ENCODE measurements around the gene SNX30. TPM values are rescaled to one million over a fixed set of nuclear protein-coding genes. Genes with fewer than 3 reads are reported as not detected.

The SNX30 gene
- total RNA-seq, 1 donor from 2014 or later, result 7.9 TPM

- no peaks in the 10 kb centered on the region for H3K9me3 ChIP-seq
- H3K27me3 ChIP-seq, result no peaks in the 10 kb centered on the region
- TF ChIP-seq CTCF (IDR thresholded peaks at IDR 0.05) (no peak), POLR2AphosphoS5 (IDR thresholded peaks at IDR 0.05; ENCODE audit: insufficient read depth in 1 of 2, low read depth in 1 of 2) (no peak), POLR2A (IDR thresholded peaks at IDR 0.05) (no peak)
- no peak for DNase-seq (ENCODE audit: extremely low spot score in 2 of 2)
- H3K36me3 ChIP-seq, result peaks cover 0 to under 1% of the 10 kb centered on the region in 2 donors
- H3K27ac ChIP-seq, result no peak overlapping the region
- intact Hi-C loops (cut with DNase I), result no loop called here
- H3K4me3 ChIP-seq, result no peak overlapping the region
- H3K4me1 ChIP-seq, result peaks cover 5% of the 10 kb centered on the region
Measured at GRCh38 chr9:112858005-112858404, 107.4 kb downstream of the SNX30 start.

GRCh38 chr9:112858625-112859147 is 108.1 kb downstream of the SNX30 start:
- no peak for DNase-seq (ENCODE audit: extremely low spot score in 2 of 2)
- TF ChIP-seq POLR2A (IDR thresholded peaks at IDR 0.05), result no peak
- TF ChIP-seq CTCF (IDR thresholded peaks at IDR 0.05), result no peak
- TF ChIP-seq POLR2AphosphoS5 (IDR thresholded peaks at IDR 0.05; ENCODE audit: insufficient read depth in 1 of 2, low read depth in 1 of 2), result no peak
- H3K36me3 ChIP-seq, result no peaks in the 10 kb centered on the region
- no peak overlapping the region for H3K27ac ChIP-seq
- intact Hi-C loops (cut with DNase I), result no loop called here
- H3K9me3 ChIP-seq, result no peaks in the 10 kb centered on the region
- H3K4me1 ChIP-seq, result peaks cover 10% of the 10 kb centered on the region
- H3K4me3 ChIP-seq, result no peak overlapping the region
- H3K27me3 ChIP-seq, result no peaks in the 10 kb centered on the region

- TF ChIP-seq CTCF (IDR thresholded peaks at IDR 0.05) (no peak), POLR2AphosphoS5 (IDR thresholded peaks at IDR 0.05; ENCODE audit: insufficient read depth in 1 of 2, low read depth in 1 of 2) (no peak), POLR2A (IDR thresholded peaks at IDR 0.05) (no peak)
- H3K27me3 ChIP-seq, result no peaks in the 10 kb centered on the region
- H3K36me3 ChIP-seq, result no peaks in the 10 kb centered on the region
- no peak overlapping the region for H3K4me3 ChIP-seq
- H3K4me1 ChIP-seq, result peaks cover 14% of the 10 kb centered on the region
- intact Hi-C loops (cut with DNase I), result no loop called here
- no peaks in the 10 kb centered on the region for H3K9me3 ChIP-seq
- H3K27ac ChIP-seq, result no peak overlapping the region
- DNase-seq (ENCODE audit: extremely low spot score in 2 of 2), result no peak
Measured at GRCh38 chr9:112860451-112860850, 109.9 kb downstream of the SNX30 start.

- H3K36me3 ChIP-seq, result no peaks in the 10 kb centered on the region
- H3K4me1 ChIP-seq, result peaks cover 14% of the 10 kb centered on the region
- H3K27me3 ChIP-seq, result no peaks in the 10 kb centered on the region
- no peaks in the 10 kb centered on the region for H3K9me3 ChIP-seq
- no peak for TF ChIP-seq POLR2A (IDR thresholded peaks at IDR 0.05)
- no peak for TF ChIP-seq POLR2AphosphoS5 (IDR thresholded peaks at IDR 0.05; ENCODE audit: insufficient read depth in 1 of 2, low read depth in 1 of 2)
- TF ChIP-seq CTCF (IDR thresholded peaks at IDR 0.05), result no peak
- DNase-seq (ENCODE audit: extremely low spot score in 2 of 2), result no peak
- no peak overlapping the region for H3K27ac ChIP-seq
- intact Hi-C loops (cut with DNase I), result no loop called here
- no peak overlapping the region for H3K4me3 ChIP-seq
Measured at GRCh38 chr9:112861155-112861554, 110.6 kb downstream of the SNX30 start.

GRCh38 chr9:112861638-112862555 is 111.3 kb downstream of the SNX30 start:
- H3K4me3 ChIP-seq, result no peak overlapping the region
- no peaks in the 10 kb centered on the region for H3K9me3 ChIP-seq
- H3K4me1 ChIP-seq, result peaks cover 14% of the 10 kb centered on the region
- H3K27ac ChIP-seq, result peak overlapping the region; percentile 42
- no peaks in the 10 kb centered on the region for H3K27me3 ChIP-seq
- no peak for TF ChIP-seq CTCF (IDR thresholded peaks at IDR 0.05)
- no peak for TF ChIP-seq POLR2A (IDR thresholded peaks at IDR 0.05)
- TF ChIP-seq POLR2AphosphoS5 (IDR thresholded peaks at IDR 0.05; ENCODE audit: insufficient read depth in 1 of 2, low read depth in 1 of 2), result no peak
- no peaks in the 10 kb centered on the region for H3K36me3 ChIP-seq
- intact Hi-C loops (cut with DNase I), result no loop called here
- DNase-seq (ENCODE audit: extremely low spot score in 2 of 2), result no peak

Measured in vagina (tissue), 2 donors.